ENCODE results near the gene P2RX6. TPM values are rescaled to one million over a fixed set of nuclear protein-coding genes. Genes with fewer than 3 reads are reported as not detected.

P2RX6 gene
- total and polyA plus RNA-seq, 7 donors: under 0.01 to 2.0 (median 1.1) TPM; not detected in 1

DNA sequence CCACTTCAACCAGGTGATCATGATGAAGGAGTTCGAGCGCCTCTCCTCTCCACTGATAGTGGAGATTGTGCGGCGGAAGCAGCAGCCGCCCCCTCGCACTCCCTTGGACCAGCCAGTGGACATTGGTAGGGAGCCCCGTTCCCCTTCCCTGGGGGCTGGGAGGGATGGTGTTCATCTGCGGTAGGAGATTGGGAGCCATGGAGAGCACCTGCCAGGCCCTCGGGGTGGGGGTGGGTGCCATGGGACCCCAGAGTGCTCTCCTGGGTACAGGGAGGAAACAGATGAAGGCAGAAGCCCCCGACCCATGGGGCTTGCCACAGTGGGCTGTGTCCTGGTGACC lies 20.1 kb upstream of the P2RX6 start:
- no peaks in the 10 kb centered on the region for H3K27me3 ChIP-seq
- TF ChIP-seq, protein P1, sequence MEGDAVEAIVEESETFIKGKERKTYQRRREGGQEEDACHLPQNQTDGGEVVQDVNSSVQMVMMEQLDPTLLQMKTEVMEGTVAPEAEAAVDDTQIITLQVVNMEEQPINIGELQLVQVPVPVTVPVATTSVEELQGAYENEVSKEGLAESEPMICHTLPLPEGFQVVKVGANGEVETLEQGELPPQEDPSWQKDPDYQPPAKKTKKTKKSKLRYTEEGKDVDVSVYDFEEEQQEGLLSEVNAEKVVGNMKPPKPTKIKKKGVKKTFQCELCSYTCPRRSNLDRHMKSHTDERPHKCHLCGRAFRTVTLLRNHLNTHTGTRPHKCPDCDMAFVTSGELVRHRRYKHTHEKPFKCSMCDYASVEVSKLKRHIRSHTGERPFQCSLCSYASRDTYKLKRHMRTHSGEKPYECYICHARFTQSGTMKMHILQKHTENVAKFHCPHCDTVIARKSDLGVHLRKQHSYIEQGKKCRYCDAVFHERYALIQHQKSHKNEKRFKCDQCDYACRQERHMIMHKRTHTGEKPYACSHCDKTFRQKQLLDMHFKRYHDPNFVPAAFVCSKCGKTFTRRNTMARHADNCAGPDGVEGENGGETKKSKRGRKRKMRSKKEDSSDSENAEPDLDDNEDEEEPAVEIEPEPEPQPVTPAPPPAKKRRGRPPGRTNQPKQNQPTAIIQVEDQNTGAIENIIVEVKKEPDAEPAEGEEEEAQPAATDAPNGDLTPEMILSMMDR (IDR thresholded peaks at IDR 0.05): no peak
- TF ChIP-seq POLR2AphosphoS5 (IDR thresholded peaks at IDR 0.05): peak in 1 of 4 donors; percentile 5
- peaks cover 23 to 97% (median 37%) of the 10 kb centered on the region in 4 donors for H3K36me3 ChIP-seq
- H3K4me1 ChIP-seq: peaks cover 0 to 8% (median 6%) of the 10 kb centered on the region in 4 donors
- H3K4me3 ChIP-seq: no peak overlapping the region
- intact Hi-C loops (cut with DNase I): no loop called here
- H3K27ac ChIP-seq: no peak overlapping the region
- 93 to 96% methylated on average over 10 of the region's 10 CpGs for WGBS, 2 donors
- no peaks in the 10 kb centered on the region for H3K9me3 ChIP-seq
- DNase-seq: no peak

DNA sequence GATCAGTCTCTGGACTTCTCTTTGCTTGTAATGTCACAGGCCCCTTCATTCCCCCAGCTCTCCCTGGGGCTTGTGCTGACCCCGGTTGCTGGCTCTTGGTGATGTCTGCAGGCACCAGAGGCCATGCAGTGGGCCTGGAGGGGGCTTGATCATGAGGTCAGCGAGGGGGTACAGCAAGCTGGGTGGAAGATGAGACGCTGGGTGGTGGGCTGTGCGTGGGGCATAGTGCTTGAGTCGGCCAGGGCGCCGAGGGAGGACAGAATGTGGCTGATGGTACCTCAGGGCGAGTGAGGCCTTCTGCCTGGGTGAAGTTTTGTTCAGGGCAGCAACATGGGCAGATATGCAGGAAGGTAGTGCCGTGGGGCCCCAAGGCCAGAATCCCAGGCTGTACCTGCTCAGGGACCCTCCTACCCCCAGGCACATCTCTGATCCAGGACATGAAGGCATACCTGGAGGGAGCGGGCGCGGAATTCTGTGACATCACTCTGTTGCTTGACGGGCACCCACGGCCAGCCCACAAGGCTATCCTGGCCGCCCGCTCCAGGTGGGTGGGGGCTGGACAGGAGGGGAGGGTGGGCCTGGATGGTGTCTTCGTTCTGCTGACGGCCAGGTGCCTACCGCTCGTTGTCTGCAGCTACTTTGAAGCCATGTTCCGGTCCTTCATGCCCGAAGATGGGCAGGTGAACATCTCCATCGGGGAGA lies 19.5 kb upstream of the P2RX6 start:
- Histone ChIP-seq H3K4me3 (no peak overlapping the region), H3K36me3 (peaks cover 29 to 97% (median 40%) of the 10 kb centered on the region in 4 donors), H3K4me1 (peaks cover 0 to 14% (median 12%) of the 10 kb centered on the region in 4 donors), H3K9me3 (no peaks in the 10 kb centered on the region), H3K27me3 (no peaks in the 10 kb centered on the region), H3K27ac (no peak overlapping the region)
- TF ChIP-seq EP300 (IDR thresholded peaks at IDR 0.05) (no peak), POLR2AphosphoS5 (IDR thresholded peaks at IDR 0.05) (no peak), POLR2A (IDR thresholded peaks at IDR 0.05) (no peak)
- TF ChIP-seq, protein P1 (IDR thresholded peaks at IDR 0.05): no peak
- peak; percentile 64 for DNase-seq
- intact Hi-C loops (cut with DNase I): no loop called here
- 93 to 94% methylated on average over 23 of the region's 23 CpGs for WGBS, 2 donors

DNA sequence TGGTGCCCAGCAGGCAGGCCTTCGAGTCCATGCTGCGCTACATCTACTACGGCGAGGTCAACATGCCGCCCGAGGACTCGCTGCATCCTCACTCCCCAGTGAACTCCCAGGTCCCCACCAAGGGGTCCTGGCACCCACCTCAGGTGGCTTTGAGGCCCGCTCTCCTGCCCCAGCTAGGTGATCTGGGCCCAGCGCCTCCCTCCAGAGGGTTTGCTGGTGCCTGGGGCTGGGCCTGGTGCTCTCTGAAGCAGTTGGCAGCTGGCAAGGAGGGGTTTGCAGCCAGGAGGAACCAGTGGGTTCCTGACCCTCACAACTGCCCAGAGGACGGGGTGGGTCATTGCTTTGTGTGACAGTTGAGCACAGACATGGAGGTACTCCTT lies 18.9 kb upstream of the P2RX6 start:
- Histone ChIP-seq H3K4me1 (peaks cover 0 to 19% (median 17%) of the 10 kb centered on the region in 4 donors), H3K27me3 (no peaks in the 10 kb centered on the region), H3K27ac (no peak overlapping the region), H3K4me3 (no peak overlapping the region), H3K36me3 (peaks cover 30 to 91% (median 40%) of the 10 kb centered on the region in 4 donors), H3K9me3 (no peaks in the 10 kb centered on the region)
- WGBS, 2 donors: 95% methylated on average over 10 of the region's 10 CpGs
- no peak for DNase-seq
- intact Hi-C loops (cut with DNase I): no loop called here
- no peak for TF ChIP-seq EP300 (IDR thresholded peaks at IDR 0.05)
- TF ChIP-seq, protein P1 (IDR thresholded peaks at IDR 0.05): no peak
- no peak for TF ChIP-seq POLR2A (IDR thresholded peaks at IDR 0.05)
- no peak for TF ChIP-seq POLR2AphosphoS5 (IDR thresholded peaks at IDR 0.05)

DNA sequence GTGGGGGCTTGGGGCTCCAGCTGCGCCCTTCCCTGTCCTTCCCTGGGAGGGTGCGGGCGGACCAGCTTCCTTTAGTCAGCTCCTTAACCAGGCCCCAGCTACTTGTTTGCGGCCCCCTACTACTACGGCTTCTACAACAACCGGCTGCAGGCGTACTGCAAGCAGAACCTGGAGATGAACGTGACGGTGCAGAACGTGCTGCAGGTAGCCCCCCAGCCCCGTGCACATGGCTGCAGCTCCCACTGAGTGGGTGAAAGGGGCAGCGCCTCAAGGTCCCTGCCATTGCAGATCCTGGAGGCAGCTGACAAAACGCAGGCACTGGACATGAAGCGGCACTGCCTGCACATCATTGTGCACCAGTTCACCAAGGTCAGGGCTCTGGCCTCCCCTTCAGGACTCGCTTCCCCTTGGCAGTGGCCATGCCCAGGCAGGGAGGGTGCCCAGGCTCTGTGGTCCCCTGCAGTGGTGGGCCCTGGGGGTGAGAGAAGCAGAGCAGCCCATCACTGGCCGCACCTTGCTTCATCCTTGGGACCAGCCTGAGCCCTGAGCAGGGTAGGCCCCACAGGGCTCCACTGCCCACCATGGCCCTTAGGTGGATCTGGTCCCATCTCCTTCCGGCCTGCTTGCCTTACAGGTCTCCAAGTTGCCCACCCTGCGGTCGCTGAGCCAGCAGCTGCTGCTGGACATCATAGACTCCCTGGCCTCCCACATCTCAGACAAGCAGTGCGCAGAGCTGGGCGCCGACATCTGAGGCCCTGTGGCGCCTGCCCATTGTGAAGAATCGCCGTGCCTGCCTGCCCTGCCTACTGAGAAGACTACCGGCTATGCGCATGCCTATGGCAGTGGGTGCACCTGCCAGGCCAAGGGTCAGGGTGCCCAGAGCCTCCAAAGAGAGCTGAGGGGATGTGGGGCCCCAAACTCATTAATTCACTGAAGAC lies 18.1 kb upstream of the P2RX6 start:
- Histone ChIP-seq H3K27me3 (no peaks in the 10 kb centered on the region), H3K9me3 (no peaks in the 10 kb centered on the region), H3K36me3 (peaks cover 24 to 83% (median 35%) of the 10 kb centered on the region in 4 donors), H3K4me3 (no peak overlapping the region), H3K27ac (no peak overlapping the region), H3K4me1 (peaks cover 0 to 24% (median 20%) of the 10 kb centered on the region in 4 donors)
- WGBS, 2 donors: 91 to 93% methylated on average over 27 of the region's 27 CpGs
- intact Hi-C loops (cut with DNase I): no loop called here
- no peak for DNase-seq
- TF ChIP-seq EP300 (IDR thresholded peaks at IDR 0.05) (no peak), POLR2A (IDR thresholded peaks at IDR 0.05) (no peak), POLR2AphosphoS5 (IDR thresholded peaks at IDR 0.05) (no peak)
- TF ChIP-seq, protein P1 (IDR thresholded peaks at IDR 0.05): no peak
